ENCODE measurements around the gene WDR17. TPM values are rescaled to one million over a fixed set of nuclear protein-coding genes. Genes with fewer than 3 reads are reported as not detected.

The WDR17 gene
- polyA plus RNA-seq (2013, experiment 1 of 2) = 1.2 TPM
- 1.6 TPM for polyA plus RNA-seq (2013, experiment 2 of 2)

- Histone ChIP-seq H4K8ac (ENCODE audit: low read length) (no peak within 1 kb of the TSS), H2BK15ac (ENCODE audit: low read depth, poor library complexity, severe bottlenecking) (no peak within 1 kb of the TSS), H3K4me2 (ENCODE audit: low read length, poor library complexity, severe bottlenecking) (peak within 1 kb of the TSS; percentile 95), H2BK12ac (ENCODE audit: low read length in 2 of 2) (no peak within 1 kb of the TSS), H4K91ac (ENCODE audit: low read length) (no peak within 1 kb of the TSS), H3K9ac (ENCODE audit: low read length) (peak within 1 kb of the TSS; percentile 83), H3K23ac (ENCODE audit: low read length in 2 of 2) (peak within 1 kb of the TSS in 1 of 2 experiments; percentile 6), H3K36me3 (ENCODE audit: control insufficient read depth in 1 of 2, insufficient read depth in 2 of 2, low read depth in 1 of 2, low read length in 2 of 2) (no peaks in the 10 kb centered on the region), H2AK5ac (ENCODE audit: low read length, severe bottlenecking) (no peak within 1 kb of the TSS), H2AFZ (ENCODE audit: low read depth, low read length) (peak within 1 kb of the TSS; percentile 97), H3K14ac (ENCODE audit: low read length in 2 of 2) (no peak within 1 kb of the TSS), H2BK120ac (ENCODE audit: low read depth, low read length) (no peak within 1 kb of the TSS), H3K18ac (ENCODE audit: low read depth in 1 of 2, low read length in 2 of 2) (peak within 1 kb of the TSS in 1 of 2 experiments; percentile 87), H3K4me3 (ENCODE audit: insufficient read depth in 1 of 2, low read depth in 1 of 2, low read length in 2 of 2) (peak within 1 kb of the TSS; percentile 66 to 82), H3K27ac (ENCODE audit: low read length, poor library complexity, severe bottlenecking) (no peak within 1 kb of the TSS), H3K4ac (ENCODE audit: low read depth in 1 of 2, low read length in 2 of 2) (no peak within 1 kb of the TSS), H3K4me1 (ENCODE audit: control insufficient read depth, insufficient read depth, low read depth, low read length) (no peaks in the 10 kb centered on the region), H3K79me1 (replicated peaks; ENCODE audit: low read length, poor library complexity, severe bottlenecking) (no peaks in the 10 kb centered on the region), H2BK5ac (ENCODE audit: low read depth, low read length, poor library complexity, severe bottlenecking) (no peak within 1 kb of the TSS), H3K27me3 (ENCODE audit: control insufficient read depth in 1 of 2, insufficient read depth in 1 of 2, low read length in 2 of 2) (no peaks in the 10 kb centered on the region), H3K9me3 (ENCODE audit: control insufficient read depth, low read length) (no peaks in the 10 kb centered on the region)
- WGBS = under 1% methylated on average over 45 of the region's 55 CpGs
- peak; percentile 87 for DNase-seq
These were observed at the start of gene WDR17 for GRCh38 chr4:176065435-176066291. Gene WDR17, plus strand, starts transcription at chr4:176065841. Its CDS starts 45,740 bp downstream, at chr4:176111581.

DNA sequence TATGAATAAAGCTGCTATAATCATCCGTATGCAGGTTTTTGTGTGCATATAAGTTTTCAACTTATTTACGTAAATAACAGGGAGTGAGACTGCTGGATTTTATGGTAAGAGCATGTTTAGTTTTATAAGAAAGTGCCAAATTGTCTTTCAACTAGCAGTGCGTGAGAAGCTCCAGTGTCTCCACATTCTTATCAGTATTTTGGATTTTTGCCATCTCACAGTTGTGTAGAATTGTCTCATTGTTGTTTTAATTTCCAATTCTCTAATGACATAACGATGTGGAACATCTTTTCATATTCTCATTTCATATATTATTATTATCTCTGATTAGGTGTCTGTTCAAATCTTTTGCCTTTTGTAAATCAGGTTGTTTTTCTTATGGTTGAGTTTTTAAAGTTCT, 49.0 kb upstream of the WDR17 start:
- Histone ChIP-seq H2AK5ac (ENCODE audit: low read length, severe bottlenecking) (no peak overlapping the region), H3K27me3 (ENCODE audit: control insufficient read depth in 1 of 2, insufficient read depth in 1 of 2, low read length in 2 of 2) (no peaks in the 10 kb centered on the region), H3K79me1 (replicated peaks; ENCODE audit: low read length, poor library complexity, severe bottlenecking) (no peaks in the 10 kb centered on the region), H3K4ac (ENCODE audit: low read depth in 1 of 2, low read length in 2 of 2) (no peak overlapping the region), H4K91ac (ENCODE audit: low read length) (no peak overlapping the region), H3K9ac (ENCODE audit: low read length) (no peak overlapping the region), H2BK120ac (ENCODE audit: low read depth, low read length) (no peak overlapping the region), H3K9me3 (ENCODE audit: control insufficient read depth, low read length) (no peaks in the 10 kb centered on the region), H3K23ac (ENCODE audit: low read length in 2 of 2) (no peak overlapping the region), H2BK15ac (ENCODE audit: low read depth, poor library complexity, severe bottlenecking) (no peak overlapping the region), H2BK12ac (ENCODE audit: low read length in 2 of 2) (no peak overlapping the region), H3K36me3 (ENCODE audit: control insufficient read depth in 1 of 2, insufficient read depth in 2 of 2, low read depth in 1 of 2, low read length in 2 of 2) (no peaks in the 10 kb centered on the region), H3K4me1 (ENCODE audit: control insufficient read depth, insufficient read depth, low read depth, low read length) (no peaks in the 10 kb centered on the region), H2AFZ (ENCODE audit: low read depth, low read length) (no peak overlapping the region), H3K27ac (ENCODE audit: low read length, poor library complexity, severe bottlenecking) (no peak overlapping the region), H4K8ac (ENCODE audit: low read length) (no peak overlapping the region), H2BK5ac (ENCODE audit: low read depth, low read length, poor library complexity, severe bottlenecking) (no peak overlapping the region), H3K14ac (ENCODE audit: low read length in 2 of 2) (no peak overlapping the region), H3K4me2 (ENCODE audit: low read length, poor library complexity, severe bottlenecking) (no peak overlapping the region), H3K4me3 (ENCODE audit: insufficient read depth in 1 of 2, low read depth in 1 of 2, low read length in 2 of 2) (no peak overlapping the region), H3K18ac (ENCODE audit: low read depth in 1 of 2, low read length in 2 of 2) (no peak overlapping the region)
- 96% methylated on average over 2 of the region's 4 CpGs for WGBS
- no peak for DNase-seq

DNA sequence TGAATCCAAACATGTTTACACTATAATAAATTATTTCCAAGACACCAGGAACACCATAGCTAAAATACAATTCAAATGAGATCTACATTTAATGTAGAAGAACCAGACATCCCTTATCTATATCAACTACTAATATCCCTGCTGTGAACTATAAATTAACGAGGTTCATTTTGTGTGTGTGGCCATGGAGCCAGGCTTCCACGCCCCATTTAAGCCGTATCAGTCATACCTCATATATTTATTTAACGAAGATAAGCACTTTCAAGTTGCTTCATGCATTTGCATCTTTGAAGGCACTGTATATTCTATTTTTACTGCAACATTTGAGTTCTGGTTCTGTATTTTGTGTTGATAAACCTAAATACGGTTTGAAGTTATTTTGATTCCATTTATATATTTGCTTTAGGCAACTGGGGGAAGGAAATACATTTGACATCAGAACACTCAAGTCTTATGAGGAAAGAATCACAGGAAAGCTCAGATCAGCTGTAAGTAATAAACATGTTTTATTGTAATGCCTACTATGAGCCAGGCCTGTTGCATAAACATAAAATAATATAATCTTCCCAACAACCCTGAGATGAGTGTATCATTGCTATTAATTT, 45.1 kb upstream of the WDR17 start:
- WGBS = 100% methylated on average over 2 of the region's 5 CpGs
- Histone ChIP-seq H3K79me1 (replicated peaks; ENCODE audit: low read length, poor library complexity, severe bottlenecking) (no peaks in the 10 kb centered on the region), H3K23ac (ENCODE audit: low read length in 2 of 2) (no peak overlapping the region), H2AFZ (ENCODE audit: low read depth, low read length) (no peak overlapping the region), H2BK12ac (ENCODE audit: low read length in 2 of 2) (no peak overlapping the region), H3K36me3 (ENCODE audit: control insufficient read depth in 1 of 2, insufficient read depth in 2 of 2, low read depth in 1 of 2, low read length in 2 of 2) (no peaks in the 10 kb centered on the region), H4K91ac (ENCODE audit: low read length) (no peak overlapping the region), H3K27me3 (ENCODE audit: control insufficient read depth in 1 of 2, insufficient read depth in 1 of 2, low read length in 2 of 2) (no peaks in the 10 kb centered on the region), H3K18ac (ENCODE audit: low read depth in 1 of 2, low read length in 2 of 2) (no peak overlapping the region), H3K4me3 (ENCODE audit: insufficient read depth in 1 of 2, low read depth in 1 of 2, low read length in 2 of 2) (no peak overlapping the region), H3K9me3 (ENCODE audit: control insufficient read depth, low read length) (no peaks in the 10 kb centered on the region), H3K4me2 (ENCODE audit: low read length, poor library complexity, severe bottlenecking) (no peak overlapping the region), H3K27ac (ENCODE audit: low read length, poor library complexity, severe bottlenecking) (no peak overlapping the region), H2AK5ac (ENCODE audit: low read length, severe bottlenecking) (no peak overlapping the region), H3K4me1 (ENCODE audit: control insufficient read depth, insufficient read depth, low read depth, low read length) (no peaks in the 10 kb centered on the region), H3K14ac (ENCODE audit: low read length in 2 of 2) (no peak overlapping the region), H4K8ac (ENCODE audit: low read length) (no peak overlapping the region), H2BK120ac (ENCODE audit: low read depth, low read length) (no peak overlapping the region), H3K9ac (ENCODE audit: low read length) (no peak overlapping the region), H3K4ac (ENCODE audit: low read depth in 1 of 2, low read length in 2 of 2) (no peak overlapping the region), H2BK15ac (ENCODE audit: low read depth, poor library complexity, severe bottlenecking) (no peak overlapping the region), H2BK5ac (ENCODE audit: low read depth, low read length, poor library complexity, severe bottlenecking) (no peak overlapping the region)
- no peak for DNase-seq

- H3K9ac ChIP-seq (ENCODE audit: low read length) = no peak overlapping the region
- H3K27ac ChIP-seq (ENCODE audit: low read length, poor library complexity, severe bottlenecking) = no peak overlapping the region
- H3K4ac ChIP-seq (ENCODE audit: low read depth in 1 of 2, low read length in 2 of 2) = no peak overlapping the region
- no peaks in the 10 kb centered on the region for H3K79me1 ChIP-seq (replicated peaks; ENCODE audit: low read length, poor library complexity, severe bottlenecking)
- H2BK5ac ChIP-seq (ENCODE audit: low read depth, low read length, poor library complexity, severe bottlenecking) = no peak overlapping the region
- no peak overlapping the region for H2AFZ ChIP-seq (ENCODE audit: low read depth, low read length)
- 100% methylated on average over 1 of the region's 2 CpGs for WGBS
- H3K27me3 ChIP-seq (ENCODE audit: control insufficient read depth in 1 of 2, insufficient read depth in 1 of 2, low read length in 2 of 2) = no peaks in the 10 kb centered on the region
- H2BK15ac ChIP-seq (ENCODE audit: low read depth, poor library complexity, severe bottlenecking) = no peak overlapping the region
- H4K91ac ChIP-seq (ENCODE audit: low read length) = no peak overlapping the region
- no peaks in the 10 kb centered on the region for H3K4me1 ChIP-seq (ENCODE audit: control insufficient read depth, insufficient read depth, low read depth, low read length)
- H2BK12ac ChIP-seq (ENCODE audit: low read length in 2 of 2) = no peak overlapping the region
- no peak overlapping the region for H3K14ac ChIP-seq (ENCODE audit: low read length in 2 of 2)
- no peak overlapping the region for H2AK5ac ChIP-seq (ENCODE audit: low read length, severe bottlenecking)
- H4K8ac ChIP-seq (ENCODE audit: low read length) = no peak overlapping the region
- no peak overlapping the region for H3K4me2 ChIP-seq (ENCODE audit: low read length, poor library complexity, severe bottlenecking)
- no peaks in the 10 kb centered on the region for H3K9me3 ChIP-seq (ENCODE audit: control insufficient read depth, low read length)
- no peak overlapping the region for H3K4me3 ChIP-seq (ENCODE audit: insufficient read depth in 1 of 2, low read depth in 1 of 2, low read length in 2 of 2)
- H2BK120ac ChIP-seq (ENCODE audit: low read depth, low read length) = no peak overlapping the region
- no peak overlapping the region for H3K23ac ChIP-seq (ENCODE audit: low read length in 2 of 2)
- no peak for DNase-seq
- H3K18ac ChIP-seq (ENCODE audit: low read depth in 1 of 2, low read length in 2 of 2) = no peak overlapping the region
- no peaks in the 10 kb centered on the region for H3K36me3 ChIP-seq (ENCODE audit: control insufficient read depth in 1 of 2, insufficient read depth in 2 of 2, low read depth in 1 of 2, low read length in 2 of 2)
These were observed 35.2 kb upstream of the WDR17 start for GRCh38 chr4:176030391-176030790.
